ENCODE results near the gene NLRC5. TPM values are rescaled to one million over a fixed set of nuclear protein-coding genes. Genes with fewer than 3 reads are reported as not detected.
"Not testable (repeated sequence)": the region's sequence is repeated elsewhere in the genome, so short reads cannot be mapped to it uniquely, and the experiment has no call there.

Gene NLRC5
- total RNA-seq, 6 experiments from 2014 or later = 18.2 to 26.2 (median 21.7) TPM

DNA sequence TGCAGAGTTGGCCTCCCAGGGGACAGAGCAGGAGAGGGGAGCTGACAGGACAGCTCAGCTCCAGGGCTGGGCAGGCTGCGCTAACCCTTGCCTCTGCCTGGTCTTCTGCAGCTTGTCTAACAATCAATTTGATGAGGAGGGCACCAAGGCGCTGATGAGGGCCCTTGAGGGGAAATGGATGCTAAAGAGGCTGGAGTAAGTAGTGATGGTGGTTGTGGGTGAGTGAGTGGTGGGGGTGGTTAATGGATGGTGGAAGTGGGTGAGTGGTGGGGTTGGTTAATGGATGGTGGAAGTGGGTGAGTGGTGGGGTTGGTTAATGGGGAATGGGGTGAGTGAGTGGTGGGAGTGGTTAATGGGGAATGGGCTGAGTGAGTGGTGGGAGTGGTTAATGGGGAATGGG is 81.1 kb downstream of the NLRC5 start:
- TF ChIP-seq, protein P1, sequence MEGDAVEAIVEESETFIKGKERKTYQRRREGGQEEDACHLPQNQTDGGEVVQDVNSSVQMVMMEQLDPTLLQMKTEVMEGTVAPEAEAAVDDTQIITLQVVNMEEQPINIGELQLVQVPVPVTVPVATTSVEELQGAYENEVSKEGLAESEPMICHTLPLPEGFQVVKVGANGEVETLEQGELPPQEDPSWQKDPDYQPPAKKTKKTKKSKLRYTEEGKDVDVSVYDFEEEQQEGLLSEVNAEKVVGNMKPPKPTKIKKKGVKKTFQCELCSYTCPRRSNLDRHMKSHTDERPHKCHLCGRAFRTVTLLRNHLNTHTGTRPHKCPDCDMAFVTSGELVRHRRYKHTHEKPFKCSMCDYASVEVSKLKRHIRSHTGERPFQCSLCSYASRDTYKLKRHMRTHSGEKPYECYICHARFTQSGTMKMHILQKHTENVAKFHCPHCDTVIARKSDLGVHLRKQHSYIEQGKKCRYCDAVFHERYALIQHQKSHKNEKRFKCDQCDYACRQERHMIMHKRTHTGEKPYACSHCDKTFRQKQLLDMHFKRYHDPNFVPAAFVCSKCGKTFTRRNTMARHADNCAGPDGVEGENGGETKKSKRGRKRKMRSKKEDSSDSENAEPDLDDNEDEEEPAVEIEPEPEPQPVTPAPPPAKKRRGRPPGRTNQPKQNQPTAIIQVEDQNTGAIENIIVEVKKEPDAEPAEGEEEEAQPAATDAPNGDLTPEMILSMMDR (IDR thresholded peaks at IDR 0.05) = no peak
- H3K27ac Mint-ChIP-seq = no peak overlapping the region
- no peak for DNase-seq
- no peak overlapping the region for H3K4me3 Mint-ChIP-seq
- H3K4me1 Mint-ChIP-seq (ENCODE audit: low read depth) = peaks cover 25% of the 10 kb centered on the region
- peaks cover 1% of the 10 kb centered on the region; the same call in 1 of the 2 replicates for H3K27me3 Mint-ChIP-seq (ENCODE audit: insufficient read depth)
- H3K36me3 Mint-ChIP-seq (ENCODE audit: low read depth) = 0 out of 2 replicates have a peak, but pooled peaks cover 4% of the 10 kb centered on the region
- no peaks in the 10 kb centered on the region for H3K9me3 Mint-ChIP-seq

DNA sequence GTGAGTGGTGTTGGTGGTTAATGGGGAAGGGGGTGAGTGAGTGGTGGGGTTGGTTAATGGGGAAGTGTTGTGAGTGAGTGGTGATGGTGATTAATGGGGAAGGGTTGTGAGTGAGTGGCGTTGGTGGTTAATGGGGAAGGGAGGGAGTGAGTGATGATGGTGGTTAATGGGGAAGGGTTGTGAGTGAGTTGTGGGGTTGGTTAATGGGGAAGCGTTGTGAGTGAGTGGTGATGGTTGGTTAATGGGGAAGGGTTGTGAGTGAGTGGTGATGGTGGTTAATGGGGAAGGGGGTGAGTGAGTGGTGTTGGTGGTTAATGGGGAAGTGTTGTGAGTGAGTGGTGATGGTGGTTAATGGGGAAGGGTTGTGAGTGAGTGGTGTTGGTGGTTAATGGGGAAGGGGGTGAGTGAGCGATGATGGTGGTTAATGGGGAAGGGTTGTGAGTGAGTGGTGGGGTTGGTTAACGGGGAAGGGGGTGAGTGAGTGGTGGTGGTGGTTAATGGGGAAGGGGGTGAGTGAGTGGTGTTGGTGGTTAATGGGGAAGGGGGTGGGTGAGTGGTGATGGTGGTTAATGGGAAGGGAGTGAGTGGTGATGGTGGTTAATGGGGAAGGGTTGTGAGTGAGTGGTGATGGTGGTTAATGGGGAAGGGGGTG is 81.8 kb downstream of the NLRC5 start:
- Mint-ChIP-seq H3K27ac (peak overlapping the region; percentile 4; the same call in 1 of the 2 replicates), H3K4me1 (ENCODE audit: low read depth) (peaks cover 25% of the 10 kb centered on the region)
- H3K4me3 Mint-ChIP-seq; H3K27me3 Mint-ChIP-seq (ENCODE audit: insufficient read depth); DNase-seq; H3K36me3 Mint-ChIP-seq (ENCODE audit: low read depth); H3K9me3 Mint-ChIP-seq: not testable (repeated sequence)

- DNase-seq = peak; percentile 81
- Mint-ChIP-seq H3K36me3 (ENCODE audit: low read depth) (0 out of 2 replicates have a peak, but pooled peaks cover 9% of the 10 kb centered on the region), H3K27me3 (ENCODE audit: insufficient read depth) (peaks cover 1% of the 10 kb centered on the region; the same call in 1 of the 2 replicates), H3K9me3 (no peaks in the 10 kb centered on the region), H3K4me1 (ENCODE audit: low read depth) (peaks cover 25% of the 10 kb centered on the region), H3K4me3 (peak overlapping the region; percentile 11; the same call in 1 of the 2 replicates), H3K27ac (peak overlapping the region; percentile 85)
- TF ChIP-seq, protein P1 (IDR thresholded peaks at IDR 0.05) = no peak
These were observed 82.7 kb downstream of the NLRC5 start for GRCh38 chr16:57071831-57072582.

GRCh38 chr16:57072616-57073275 is 83.4 kb downstream of the NLRC5 start:
- peak overlapping the region; percentile 85 for H3K27ac Mint-ChIP-seq
- H3K9me3 Mint-ChIP-seq = no peaks in the 10 kb centered on the region
- H3K36me3 Mint-ChIP-seq (ENCODE audit: low read depth) = 0 out of 2 replicates have a peak, but pooled peaks cover 9% of the 10 kb centered on the region
- H3K27me3 Mint-ChIP-seq (ENCODE audit: insufficient read depth) = no peaks in the 10 kb centered on the region
- no peak overlapping the region for H3K4me3 Mint-ChIP-seq
- TF ChIP-seq, protein P1 (IDR thresholded peaks at IDR 0.05) = no peak
- H3K4me1 Mint-ChIP-seq (ENCODE audit: low read depth) = peaks cover 25% of the 10 kb centered on the region
- no peak for DNase-seq

DNA sequence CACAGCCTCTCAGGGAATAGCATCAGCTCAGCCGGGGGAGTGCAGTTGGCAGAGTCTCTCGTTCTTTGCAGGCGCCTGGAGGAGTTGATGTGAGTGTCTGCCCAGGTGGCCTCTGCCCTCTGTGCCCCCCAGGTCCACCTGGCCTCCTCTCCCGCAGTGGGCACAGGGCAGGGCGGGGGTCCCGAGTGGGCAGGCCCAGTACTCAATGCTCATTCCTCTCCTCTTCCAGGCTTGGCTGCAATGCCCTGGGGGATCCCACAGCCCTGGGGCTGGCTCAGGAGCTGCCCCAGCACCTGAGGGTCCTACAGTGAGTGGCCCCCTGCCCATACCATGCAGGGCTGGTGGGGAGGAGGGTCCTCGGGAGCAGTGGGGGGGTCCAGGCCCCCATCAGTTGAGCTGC is 88.4 kb downstream of the NLRC5 start:
- H3K36me3 Mint-ChIP-seq (ENCODE audit: low read depth) = peaks cover 9% of the 10 kb centered on the region; the same call in 1 of the 2 replicates
- no peak overlapping the region for H3K27ac Mint-ChIP-seq
- no peak for DNase-seq
- no peaks in the 10 kb centered on the region for H3K9me3 Mint-ChIP-seq
- peaks cover 14% of the 10 kb centered on the region for H3K4me1 Mint-ChIP-seq (ENCODE audit: low read depth)
- no peaks in the 10 kb centered on the region for H3K27me3 Mint-ChIP-seq (ENCODE audit: insufficient read depth)
- no peak overlapping the region for H3K4me3 Mint-ChIP-seq
- TF ChIP-seq, protein P1 (IDR thresholded peaks at IDR 0.05) = no peak

All from HFFc6 (cell line).